ENCODE results near the gene IER5L. TPM values are rescaled to one million over a fixed set of nuclear protein-coding genes. Genes with fewer than 3 reads are reported as not detected.

The IER5L gene
- polyA plus RNA-seq, 1 donor (not counting 4 experiments of a cell fraction or from before 2014, with no cell fraction given), result 2.1 TPM

GRCh38 chr9:129218918-129219317 is 40.9 kb upstream of the IER5L start:
- no peak for FAIRE-seq
- H3K4me1 ChIP-seq (ENCODE audit: control insufficient read depth, extremely low read depth, insufficient read depth, low read length), result peaks cover 6% of the 10 kb centered on the region
- H3K9me1 ChIP-seq (ENCODE audit: control insufficient read depth, extremely low read depth, insufficient read depth, low read length), result no peaks in the 10 kb centered on the region
- H3K4me2 ChIP-seq (ENCODE audit: control insufficient read depth, extremely low read depth, insufficient read depth, low read depth, low read length), result no peak overlapping the region
- H3K4me3 ChIP-seq (ENCODE audit: control insufficient read depth in 2 of 3, extremely low read depth in 1 of 3, insufficient read depth in 2 of 3, low read depth in 1 of 3, low read length in 3 of 3), result no peak overlapping the region
- H3K79me2 ChIP-seq (ENCODE audit: control insufficient read depth, insufficient read depth, low read length), result no peaks in the 10 kb centered on the region
- dilution Hi-C loops (cut with MboI; ENCODE audit: extremely low pct_ligation_motif_present, low sequenced_read_pairs), result no loop called here
- DNase-seq (ENCODE audit: low read depth, low spot score), result no peak
- TF ChIP-seq CTCF (optimal IDR thresholded peaks at IDR 0.05 in 1 of 3, IDR thresholded peaks at IDR 0.05 in 1 of 3, conservative IDR thresholded peaks at IDR 0.05 in 1 of 3; ENCODE audit: extremely low read depth in 1 of 3, insufficient read depth in 2 of 3, low read length in 3 of 3) (no peak), EZH2 (IDR thresholded peaks at IDR 0.05; ENCODE audit: low read length) (no peak)
- no peaks in the 10 kb centered on the region for H3K9me3 ChIP-seq (ENCODE audit: control insufficient read depth, low read depth, low read length)
- no peaks in the 10 kb centered on the region for H3K27me3 ChIP-seq (ENCODE audit: control insufficient read depth, extremely low read depth, insufficient read depth, low read length)
- H3K9ac ChIP-seq (ENCODE audit: control insufficient read depth, extremely low read depth, insufficient read depth, low read length), result no peak overlapping the region
- H4K20me1 ChIP-seq (ENCODE audit: control insufficient read depth, extremely low read depth, insufficient read depth, low read length), result no peaks in the 10 kb centered on the region
- no peak overlapping the region for H2AFZ ChIP-seq (ENCODE audit: control insufficient read depth, low read length)
- H3K36me3 ChIP-seq (ENCODE audit: control insufficient read depth in 2 of 2, extremely low read depth in 1 of 2, insufficient read depth in 2 of 2, low read length in 2 of 2), result no peaks in the 10 kb centered on the region
- no peak overlapping the region for H3K27ac ChIP-seq (ENCODE audit: control insufficient read depth, insufficient read depth, low read length)

- Histone ChIP-seq H3K4me3 (ENCODE audit: control insufficient read depth in 2 of 3, extremely low read depth in 1 of 3, insufficient read depth in 2 of 3, low read depth in 1 of 3, low read length in 3 of 3) (no peak overlapping the region), H3K4me1 (ENCODE audit: control insufficient read depth, extremely low read depth, insufficient read depth, low read length) (peaks cover 6% of the 10 kb centered on the region), H4K20me1 (ENCODE audit: control insufficient read depth, extremely low read depth, insufficient read depth, low read length) (no peaks in the 10 kb centered on the region), H3K9me1 (ENCODE audit: control insufficient read depth, extremely low read depth, insufficient read depth, low read length) (no peaks in the 10 kb centered on the region), H3K4me2 (ENCODE audit: control insufficient read depth, extremely low read depth, insufficient read depth, low read depth, low read length) (no peak overlapping the region), H3K36me3 (ENCODE audit: control insufficient read depth in 2 of 2, extremely low read depth in 1 of 2, insufficient read depth in 2 of 2, low read length in 2 of 2) (no peaks in the 10 kb centered on the region), H3K9ac (ENCODE audit: control insufficient read depth, extremely low read depth, insufficient read depth, low read length) (no peak overlapping the region), H3K27me3 (ENCODE audit: control insufficient read depth, extremely low read depth, insufficient read depth, low read length) (no peaks in the 10 kb centered on the region), H3K27ac (ENCODE audit: control insufficient read depth, insufficient read depth, low read length) (no peak overlapping the region), H2AFZ (ENCODE audit: control insufficient read depth, low read length) (no peak overlapping the region), H3K9me3 (ENCODE audit: control insufficient read depth, low read depth, low read length) (no peaks in the 10 kb centered on the region), H3K79me2 (ENCODE audit: control insufficient read depth, insufficient read depth, low read length) (no peaks in the 10 kb centered on the region)
- dilution Hi-C loops (cut with MboI; ENCODE audit: extremely low pct_ligation_motif_present, low sequenced_read_pairs), result no loop called here
- no peak for TF ChIP-seq EZH2 (IDR thresholded peaks at IDR 0.05; ENCODE audit: low read length)
- no peak for TF ChIP-seq CTCF (optimal IDR thresholded peaks at IDR 0.05 in 1 of 3, IDR thresholded peaks at IDR 0.05 in 1 of 3, conservative IDR thresholded peaks at IDR 0.05 in 1 of 3; ENCODE audit: extremely low read depth in 1 of 3, insufficient read depth in 2 of 3, low read length in 3 of 3)
- no peak for DNase-seq (ENCODE audit: low read depth, low spot score)
- FAIRE-seq, result no peak
Measured at GRCh38 chr9:129218272-129218625, 40.2 kb upstream of the IER5L start.
